ENCODE results near the gene GALM.
"Not testable (repeated sequence)": the region's sequence is repeated elsewhere in the genome, so short reads cannot be mapped to it uniquely, and the experiment has no call there.

DNA sequence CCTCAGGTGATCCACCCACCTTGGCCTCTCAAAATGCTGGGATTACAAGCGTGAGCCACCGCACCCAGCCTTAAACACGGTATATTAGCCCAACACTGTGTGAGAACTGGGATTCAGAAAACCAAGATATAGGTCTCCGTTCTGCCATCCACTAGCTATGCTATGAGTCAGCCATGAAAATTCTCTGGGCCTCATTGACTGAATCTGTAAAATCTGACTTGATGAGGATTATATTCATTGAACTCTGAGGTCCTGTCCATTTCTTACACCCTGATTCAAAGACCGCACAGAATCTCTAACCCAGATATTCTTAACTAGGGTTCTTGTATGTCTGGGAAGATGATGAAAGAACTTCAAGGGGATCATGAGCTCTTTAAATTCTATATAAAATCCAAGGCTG is 37.4 kb downstream of the GALM start:
- TF ChIP-seq, protein P1, sequence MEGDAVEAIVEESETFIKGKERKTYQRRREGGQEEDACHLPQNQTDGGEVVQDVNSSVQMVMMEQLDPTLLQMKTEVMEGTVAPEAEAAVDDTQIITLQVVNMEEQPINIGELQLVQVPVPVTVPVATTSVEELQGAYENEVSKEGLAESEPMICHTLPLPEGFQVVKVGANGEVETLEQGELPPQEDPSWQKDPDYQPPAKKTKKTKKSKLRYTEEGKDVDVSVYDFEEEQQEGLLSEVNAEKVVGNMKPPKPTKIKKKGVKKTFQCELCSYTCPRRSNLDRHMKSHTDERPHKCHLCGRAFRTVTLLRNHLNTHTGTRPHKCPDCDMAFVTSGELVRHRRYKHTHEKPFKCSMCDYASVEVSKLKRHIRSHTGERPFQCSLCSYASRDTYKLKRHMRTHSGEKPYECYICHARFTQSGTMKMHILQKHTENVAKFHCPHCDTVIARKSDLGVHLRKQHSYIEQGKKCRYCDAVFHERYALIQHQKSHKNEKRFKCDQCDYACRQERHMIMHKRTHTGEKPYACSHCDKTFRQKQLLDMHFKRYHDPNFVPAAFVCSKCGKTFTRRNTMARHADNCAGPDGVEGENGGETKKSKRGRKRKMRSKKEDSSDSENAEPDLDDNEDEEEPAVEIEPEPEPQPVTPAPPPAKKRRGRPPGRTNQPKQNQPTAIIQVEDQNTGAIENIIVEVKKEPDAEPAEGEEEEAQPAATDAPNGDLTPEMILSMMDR (tag by site-specific recombination; IDR thresholded peaks at IDR 0.05): not testable (repeated sequence)
- not testable (repeated sequence) for TF ChIP-seq ZNF416 (tag by site-specific recombination; IDR thresholded peaks at IDR 0.05); PATZ1 (tag by site-specific recombination; IDR thresholded peaks at IDR 0.05); ZNF529 (tag by site-specific recombination; IDR thresholded peaks at IDR 0.05; ENCODE audit: insufficient replicate concordance); SALL2 (tag by site-specific recombination; IDR thresholded peaks at IDR 0.05; ENCODE audit: borderline replicate concordance)
